ENCODE data around the gene SLC11A2. TPM values are rescaled to one million over a fixed set of nuclear protein-coding genes. Genes with fewer than 3 reads are reported as not detected.
"Not testable (repeated sequence)": the region's sequence is repeated elsewhere in the genome, so short reads cannot be mapped to it uniquely, and the experiment has no call there.

The SLC11A2 gene
- polyA plus RNA-seq, 10 donors, result 17.0 to 29.8 (median 24.9) TPM

DNA sequence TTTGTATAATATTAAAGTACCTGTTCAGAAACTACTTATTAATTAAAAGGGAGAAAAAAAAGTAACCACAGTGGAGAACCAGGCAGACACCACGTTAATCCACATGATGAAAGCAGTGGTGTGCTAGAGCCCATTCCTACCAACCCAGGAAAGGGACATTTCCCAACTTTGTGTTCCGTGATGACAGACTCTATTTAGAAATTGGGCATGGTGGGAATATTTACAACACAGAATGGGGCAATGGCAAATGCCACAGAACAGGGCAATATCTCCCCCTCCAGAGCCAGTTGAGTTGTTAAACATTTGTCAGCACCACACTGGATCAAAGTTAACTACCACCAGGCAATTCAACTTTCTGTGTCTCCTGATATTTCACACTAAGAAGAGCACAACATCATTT lies 75.1 kb downstream of the SLC11A2 start:
- DNase-seq, result no peak

GRCh38 chr12:50949801-50950302 lies 76.3 kb downstream of the SLC11A2 start:
- DNase-seq, result no peak

DNA sequence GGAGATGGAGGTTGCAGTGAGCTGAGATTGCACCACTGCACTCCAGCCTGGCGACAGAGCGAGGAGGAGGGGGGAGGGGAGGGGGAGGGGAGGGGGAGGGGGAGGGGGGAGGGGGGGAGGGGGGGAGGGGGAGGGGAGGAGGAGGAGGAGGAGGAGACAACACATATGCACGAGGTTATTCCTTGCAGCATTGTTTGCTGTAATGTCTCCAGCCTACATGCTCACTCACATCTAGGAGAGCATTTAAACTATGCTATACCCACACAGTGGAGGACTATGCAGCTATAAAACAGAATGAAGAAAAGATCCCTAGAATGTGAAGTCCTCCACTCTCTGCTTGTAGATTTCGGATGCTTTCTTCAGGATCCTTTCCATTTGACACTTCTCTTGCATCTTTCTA lies 77.4 kb downstream of the SLC11A2 start:
- no peak for DNase-seq

DNA sequence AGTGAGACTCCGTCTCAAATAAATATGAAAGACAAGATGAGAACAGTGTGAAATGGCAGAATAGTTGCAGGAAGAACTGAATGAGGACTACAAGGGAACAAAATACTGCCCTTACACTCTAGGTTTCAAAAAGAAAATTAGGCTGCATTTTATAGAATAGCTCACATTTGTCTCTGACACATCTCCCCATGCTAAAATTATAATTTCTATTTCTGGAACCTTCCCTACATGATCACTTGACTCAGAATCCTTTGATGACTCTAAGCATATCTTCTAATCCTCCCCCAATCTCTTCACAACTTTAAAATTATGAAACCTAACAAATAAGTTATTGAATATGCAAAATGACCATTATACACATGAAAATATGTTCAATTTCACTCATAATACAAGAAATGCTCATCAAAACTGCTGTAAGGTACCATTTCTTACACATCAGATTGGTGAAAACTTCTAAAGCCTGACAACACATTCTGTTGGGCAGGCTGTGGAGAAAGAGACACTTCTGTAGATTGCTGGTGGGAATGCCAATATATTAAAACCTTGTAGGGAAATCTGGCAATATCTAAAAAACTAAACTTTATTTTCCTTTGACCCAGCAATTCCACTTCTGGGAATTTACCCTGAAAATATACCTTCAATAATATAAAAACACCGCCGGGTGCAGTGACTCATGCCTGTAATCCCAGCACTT lies 78.1 kb downstream of the SLC11A2 start:
- no peak for DNase-seq

- DNase-seq, result no peak
Observed at GRCh38 chr12:50937653-50938052, 88.5 kb downstream of the SLC11A2 start.

DNA sequence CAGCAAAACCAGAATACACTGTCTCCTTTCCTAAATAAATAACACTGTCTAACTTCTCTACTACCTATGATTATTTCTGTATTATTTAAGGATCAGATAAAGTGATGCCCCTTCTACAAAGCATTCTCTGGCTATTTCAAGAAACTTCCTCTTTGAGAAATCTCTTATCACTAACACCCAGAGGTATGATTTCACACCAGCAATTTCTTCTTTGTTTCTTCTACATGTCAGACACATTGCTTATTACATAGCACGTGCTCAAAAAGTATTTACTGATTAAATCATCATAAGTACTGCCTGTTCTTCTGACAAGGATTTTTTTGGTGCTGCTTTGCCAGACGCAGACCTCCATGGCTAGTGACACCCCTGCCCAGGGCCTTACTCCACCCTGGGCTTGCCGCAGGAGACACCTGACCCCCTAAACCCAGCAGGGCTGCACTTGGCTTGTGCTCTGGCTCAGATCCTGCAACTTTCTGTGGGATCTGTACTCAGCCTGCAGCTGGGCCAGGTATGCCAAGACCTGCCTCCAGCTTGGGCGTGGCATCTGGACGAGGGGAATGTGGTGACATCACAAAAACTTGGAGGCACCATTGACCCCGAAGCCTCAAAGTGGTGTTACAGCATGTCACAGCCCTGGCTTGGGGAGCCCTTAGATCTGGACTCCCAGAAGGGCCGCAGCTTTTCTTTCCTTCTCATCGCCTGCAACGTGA lies 89.2 kb downstream of the SLC11A2 start:
- DNase-seq, result no peak

- DNase-seq, result no peak
Observed at GRCh38 chr12:50934981-50935807, 91.0 kb downstream of the SLC11A2 start.

DNA sequence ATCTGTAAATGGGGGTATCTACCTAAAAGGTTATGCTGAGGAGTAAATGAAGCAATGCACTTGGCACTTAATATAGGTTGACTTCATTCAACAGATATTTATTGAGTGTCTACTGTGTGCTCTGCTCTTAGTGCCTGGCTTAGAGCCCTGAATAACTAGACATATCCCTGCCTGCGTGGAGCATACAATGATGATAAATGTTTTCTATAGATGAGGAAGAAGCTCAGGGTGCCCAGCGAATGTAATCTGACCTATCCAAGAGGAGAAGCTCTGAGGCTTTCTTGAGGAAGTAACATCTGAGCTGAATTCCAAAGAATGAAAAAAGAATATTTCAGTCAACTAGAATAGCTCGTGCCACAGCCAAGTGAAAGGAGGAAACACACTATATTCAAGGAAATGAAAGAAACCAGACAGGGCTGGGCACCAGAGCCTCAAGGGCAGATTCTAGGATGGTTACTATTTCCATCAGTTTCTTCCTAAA lies 91.8 kb downstream of the SLC11A2 start:
- peak in 1 of 3 donors; percentile 55 for DNase-seq

DNA sequence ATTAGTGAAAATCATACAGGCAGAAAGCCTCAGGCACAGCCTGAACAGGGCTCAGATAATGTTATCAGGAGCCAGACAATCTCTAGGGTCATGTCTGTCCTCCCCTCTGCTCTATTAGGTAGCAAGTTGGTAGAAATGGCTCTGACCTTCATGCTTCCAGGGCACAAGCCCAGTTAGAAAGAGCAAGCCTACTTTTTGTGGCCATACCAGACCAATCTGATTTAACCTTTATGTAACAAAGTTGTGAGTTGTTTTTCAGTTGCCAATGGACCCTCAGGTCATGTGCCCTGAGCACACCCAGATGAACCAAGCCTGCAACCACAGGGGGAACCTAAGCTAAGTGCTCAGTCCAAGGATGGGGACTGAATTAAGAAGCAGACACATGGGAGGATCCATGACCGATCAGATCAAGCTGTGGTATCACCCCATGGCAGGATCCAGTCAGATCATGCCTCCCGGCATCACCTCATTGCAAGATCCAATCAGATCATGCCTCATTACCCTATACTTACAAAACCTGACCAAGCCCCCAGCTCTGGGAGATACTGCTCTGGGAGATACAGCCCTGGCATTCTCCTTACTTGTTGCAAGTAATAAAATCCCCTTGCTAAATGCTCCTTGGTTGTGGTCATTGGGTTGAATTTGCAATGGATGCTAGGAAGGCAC lies 92.6 kb downstream of the SLC11A2 start:
- DNase-seq, result no peak

- no peak for DNase-seq
Observed at GRCh38 chr12:50932787-50933280, 93.3 kb downstream of the SLC11A2 start.

DNA sequence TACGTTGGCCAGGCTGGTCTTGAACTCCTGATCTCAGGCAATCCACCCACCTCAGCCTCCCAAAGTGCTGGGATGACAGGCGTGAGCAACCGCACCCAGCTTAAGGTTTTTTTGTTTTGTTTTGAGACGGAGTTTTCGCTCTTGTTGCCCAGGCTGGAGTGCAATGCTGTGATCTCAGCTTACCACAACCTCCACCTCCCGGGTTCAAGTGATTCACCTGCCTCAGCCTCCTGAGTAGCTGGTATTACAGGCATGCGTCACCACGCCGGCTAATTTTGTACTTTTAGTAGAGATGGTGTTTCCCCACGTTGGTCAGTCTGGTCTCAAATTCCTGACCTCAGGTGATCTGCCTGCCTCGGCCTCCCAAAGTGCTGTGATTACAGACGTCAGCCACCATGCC lies 95.7 kb downstream of the SLC11A2 start:
- not testable (repeated sequence) for DNase-seq

DNA sequence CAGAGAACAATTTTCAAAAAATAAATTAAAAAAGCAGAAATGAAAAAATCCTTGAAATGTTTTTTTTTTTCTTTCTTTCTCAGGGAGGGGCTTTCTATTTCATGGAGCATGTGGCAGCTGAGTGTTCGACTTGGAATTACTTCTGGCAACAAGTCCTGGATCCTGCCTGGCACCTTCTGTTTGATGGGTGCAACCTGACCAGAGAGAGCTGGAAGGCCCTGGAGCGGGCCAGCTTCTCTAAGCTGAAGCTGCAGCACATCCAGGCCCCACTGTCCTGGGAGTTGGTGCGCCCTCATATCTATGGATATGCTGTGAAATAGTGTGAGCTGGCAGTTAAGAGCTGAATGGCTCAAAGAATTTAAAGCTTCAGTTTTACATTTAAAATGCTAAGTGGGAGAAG lies 96.4 kb downstream of the SLC11A2 start:
- no peak for DNase-seq

Other genes with a start within 250 kb of the SLC11A2 start
- under 1 TPM in 2 of 10 donors, not detected in 8; 0.09 to 0.27 TPM for gene TMPRSS12, start 183.5 kb downstream of the SLC11A2 start, polyA plus RNA-seq (ENCODE audit: insufficient read length in 10 of 10)
- under 1 TPM in 3 of 10 donors, not detected in 7; 0.51 to 0.89 (median 0.83) TPM for gene HIGD1C, start 73.8 kb downstream of the SLC11A2 start, polyA plus RNA-seq (ENCODE audit: insufficient read length in 10 of 10)
- gene LETMD1, start 21.9 kb upstream of the SLC11A2 start, polyA plus RNA-seq (ENCODE audit: insufficient read length in 10 of 10), result 10 to 100 TPM; 33.1 to 84.0 (median 47.7) TPM
- gene CSRNP2, start 57.2 kb upstream of the SLC11A2 start, polyA plus RNA-seq (ENCODE audit: insufficient read length in 10 of 10), result 10 to 100 TPM; 21.3 to 31.8 (median 25.4) TPM
- gene TFCP2, start 146.8 kb upstream of the SLC11A2 start, polyA plus RNA-seq (ENCODE audit: insufficient read length in 10 of 10), result 10 to 100 TPM; 35.9 to 46.3 (median 40.6) TPM
- 10 to 100 TPM in 4 of 10 donors, 1 to 10 TPM in 6; 5.6 to 11.5 (median 9.2) TPM for gene POU6F1, start 191.7 kb upstream of the SLC11A2 start, polyA plus RNA-seq (ENCODE audit: insufficient read length in 10 of 10)
- gene DAZAP2, start 212.4 kb upstream of the SLC11A2 start, polyA plus RNA-seq (ENCODE audit: insufficient read length in 10 of 10), result 10 to 100 TPM; 67.6 to 93.6 (median 82.6) TPM
- gene SMAGP, start 244.0 kb upstream of the SLC11A2 start, polyA plus RNA-seq (ENCODE audit: insufficient read length in 10 of 10), result 10 to 100 TPM in 4 of 10 donors, 1 to 10 TPM in 6; 6.2 to 16.6 (median 8.4) TPM